Stimulated activated CD4-positive, alpha-beta T cell treated with anti-CD3 and anti-CD28 coated beads, Interleukin-4, amount 100 ng/mL, for 4 hours (primary cell): Measurements from ENCODE around the gene OR10T2.
"Not testable (repeated sequence)": the region's sequence is repeated elsewhere in the genome, so short reads cannot be mapped to it uniquely, and the experiment has no call there.

Experiments
- DNase-seq, 2 experiments: peaks; one replicate each; pipeline ENCODE4 v3.0.0-alpha.2; 2020

OR10T2 gene, protein sequence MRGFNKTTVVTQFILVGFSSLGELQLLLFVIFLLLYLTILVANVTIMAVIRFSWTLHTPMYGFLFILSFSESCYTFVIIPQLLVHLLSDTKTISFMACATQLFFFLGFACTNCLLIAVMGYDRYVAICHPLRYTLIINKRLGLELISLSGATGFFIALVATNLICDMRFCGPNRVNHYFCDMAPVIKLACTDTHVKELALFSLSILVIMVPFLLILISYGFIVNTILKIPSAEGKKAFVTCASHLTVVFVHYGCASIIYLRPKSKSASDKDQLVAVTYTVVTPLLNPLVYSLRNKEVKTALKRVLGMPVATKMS

DNA sequence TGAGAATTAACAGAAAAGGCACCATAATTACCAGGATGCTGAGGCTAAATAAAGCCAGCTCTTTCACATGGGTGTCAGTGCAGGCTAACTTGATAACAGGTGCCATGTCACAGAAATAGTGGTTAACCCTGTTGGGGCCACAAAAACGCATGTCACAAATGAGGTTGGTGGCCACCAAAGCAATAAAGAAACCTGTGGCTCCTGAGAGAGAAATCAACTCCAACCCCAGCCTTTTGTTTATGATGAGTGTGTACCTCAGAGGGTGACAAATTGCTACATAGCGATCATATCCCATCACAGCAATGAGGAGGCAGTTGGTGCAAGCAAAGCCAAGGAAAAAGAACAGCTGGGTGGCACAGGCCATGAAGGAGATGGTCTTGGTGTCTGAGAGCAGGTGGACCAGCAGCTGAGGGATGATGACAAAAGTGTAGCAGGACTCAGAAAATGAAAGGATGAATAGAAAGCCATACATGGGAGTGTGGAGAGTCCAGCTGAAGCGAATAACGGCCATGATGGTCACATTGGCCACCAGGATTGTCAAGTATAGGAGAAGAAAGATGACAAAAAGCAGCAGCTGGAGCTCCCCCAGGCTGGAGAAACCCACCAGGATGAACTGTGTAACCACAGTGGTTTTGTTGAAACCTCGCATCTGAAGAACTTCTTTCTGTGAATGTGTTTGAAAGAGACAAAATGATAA is at the start of gene OR10T2:
TSS of gene OR10T2 (minus strand) at position 649 of the 697 bp plus-strand sequence. CDS start at position 649, 0 bp downstream.
- no peak for DNase-seq

DNA sequence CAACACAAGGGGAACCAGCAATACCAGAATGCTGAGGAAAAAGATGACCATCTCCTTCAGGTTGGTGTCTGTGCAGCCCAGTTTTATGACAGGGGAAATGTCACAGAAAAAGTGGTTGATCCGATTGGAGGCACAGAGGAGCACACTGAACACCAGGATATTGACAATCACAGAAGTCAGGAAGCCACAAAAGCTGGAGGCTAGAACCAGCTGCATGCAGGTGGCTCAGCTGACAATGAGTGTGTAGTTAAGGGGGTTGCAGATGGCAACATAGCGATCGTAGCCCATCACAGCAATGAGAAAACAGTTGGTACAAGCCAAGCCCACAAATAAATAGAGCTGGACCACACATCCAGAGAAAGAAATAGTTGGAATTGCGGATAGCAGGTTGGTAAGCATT is 46.1 kb upstream of the OR10T2 start:
- no peak for DNase-seq

DNA sequence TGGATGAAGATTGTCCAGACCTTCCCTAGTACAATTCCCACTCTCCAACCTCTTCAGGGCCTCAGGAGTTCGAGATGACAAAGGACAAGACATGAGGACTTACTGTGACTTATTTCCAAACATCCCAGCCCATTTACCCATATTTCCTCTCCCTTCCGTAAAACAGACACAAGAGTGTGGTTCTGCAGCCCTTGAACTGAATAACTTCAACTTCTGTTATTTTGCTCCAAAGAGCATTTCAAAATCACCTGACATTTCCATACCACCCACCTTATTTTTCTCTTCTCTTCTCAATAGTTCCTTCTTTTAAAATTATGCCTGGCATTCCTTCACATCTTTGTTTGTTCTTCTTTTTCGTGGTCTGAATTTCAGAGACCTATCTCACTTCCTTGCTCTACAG is 35.5 kb upstream of the OR10T2 start:
- no peak for DNase-seq

DNA sequence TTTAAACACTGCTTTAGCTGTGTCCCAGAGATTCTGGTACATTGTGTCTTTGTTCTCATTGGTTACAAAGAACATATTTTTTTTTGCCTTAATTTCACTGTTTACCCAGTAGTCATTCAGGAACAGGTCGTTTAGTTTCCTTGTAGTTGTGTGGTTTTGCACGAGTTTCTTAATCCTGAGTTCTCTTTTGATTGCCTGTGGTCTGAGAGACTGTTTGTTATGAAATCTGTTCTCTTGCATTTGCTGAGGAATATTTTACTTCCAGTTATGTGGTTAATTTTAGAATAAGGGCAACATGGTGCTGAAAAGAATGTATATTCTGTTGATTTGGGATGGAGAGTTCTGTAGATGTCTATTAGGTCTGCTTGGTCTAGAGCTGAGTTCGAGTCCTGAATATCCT is 30.9 kb upstream of the OR10T2 start:
- DNase-seq: not testable (repeated sequence)

GRCh38 chr1:158426137-158426536 is 26.9 kb upstream of the OR10T2 start, which contains the start of gene OR10K2:
TSS of gene OR10K2 (minus strand) at chr1:158426237. CDS start at chr1:158420866, 5,371 bp downstream.
- no peak for DNase-seq

DNA sequence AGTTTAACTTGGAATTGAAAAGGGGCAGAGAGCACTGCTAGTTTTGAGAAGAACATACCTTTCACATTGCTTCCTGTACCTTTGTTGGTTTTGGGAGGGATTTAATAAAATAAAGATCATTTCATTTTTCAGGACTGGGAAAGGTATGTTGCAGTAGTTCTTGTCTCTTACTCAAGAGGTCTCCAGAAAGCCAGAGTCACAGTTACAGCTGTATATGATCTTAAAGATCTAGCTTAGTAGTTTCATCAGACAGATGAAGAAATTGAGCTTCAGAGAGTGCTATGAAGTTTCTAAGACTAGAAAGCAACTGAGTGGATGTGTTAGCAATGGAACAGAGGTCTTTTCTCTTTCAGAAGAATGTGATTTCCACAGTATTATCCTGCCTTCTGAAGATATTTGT is 25.8 kb upstream of the OR10T2 start:
- DNase-seq: no peak

DNA sequence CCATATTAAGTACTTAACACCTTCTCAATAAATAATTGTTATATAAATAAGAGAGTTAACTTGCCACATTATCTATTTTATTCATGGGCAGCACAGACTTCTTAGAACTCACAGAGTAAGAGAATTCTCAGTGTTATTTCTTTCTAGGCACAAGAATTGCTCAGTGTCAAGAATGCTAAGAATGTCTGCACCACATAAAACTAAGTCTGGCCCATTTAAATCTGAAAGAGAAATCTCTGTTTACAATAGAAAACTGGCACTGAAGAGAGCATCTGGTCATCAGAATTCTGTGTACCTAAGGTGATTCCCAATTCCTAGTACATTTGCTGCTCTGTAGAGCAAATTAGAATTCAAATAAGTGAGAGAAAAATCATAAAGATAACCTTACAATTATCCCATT is 22.9 kb upstream of the OR10T2 start:
- no peak for DNase-seq

GRCh38 chr1:158417586-158417985 is 18.3 kb upstream of the OR10T2 start:
- no peak for DNase-seq

DNA sequence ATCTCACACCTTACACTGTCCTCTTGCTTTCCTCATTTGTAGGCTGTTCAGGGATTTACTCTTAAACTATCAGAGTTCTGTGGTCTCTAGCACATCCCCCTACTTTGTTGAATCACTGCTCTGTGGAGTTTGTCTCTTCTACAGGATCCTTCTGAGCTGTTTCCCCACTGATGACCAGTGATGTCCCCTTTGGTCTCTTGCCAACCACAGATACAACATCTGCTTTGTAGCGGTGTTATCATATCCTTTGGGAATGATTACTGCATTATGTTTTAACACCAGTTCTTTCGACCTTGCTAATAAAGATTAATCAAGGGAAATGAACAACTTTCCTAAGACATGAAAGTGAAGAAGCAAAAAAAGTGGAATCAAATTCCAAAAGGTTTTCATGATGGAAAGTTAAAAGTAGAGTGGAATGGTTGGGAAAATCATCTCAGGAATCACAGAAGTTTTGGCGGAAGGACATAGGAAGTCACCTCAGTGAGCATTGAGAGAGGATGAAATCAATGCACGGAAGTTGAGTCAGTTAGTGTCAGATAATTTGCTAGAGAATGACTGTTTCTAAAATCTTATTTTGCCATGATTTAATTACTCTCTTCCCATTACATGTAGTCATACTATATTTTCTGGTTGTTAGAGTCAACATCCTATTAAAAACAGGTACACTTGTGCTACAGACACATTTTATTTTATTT is 15.5 kb upstream of the OR10T2 start:
- no peak for DNase-seq

DNA sequence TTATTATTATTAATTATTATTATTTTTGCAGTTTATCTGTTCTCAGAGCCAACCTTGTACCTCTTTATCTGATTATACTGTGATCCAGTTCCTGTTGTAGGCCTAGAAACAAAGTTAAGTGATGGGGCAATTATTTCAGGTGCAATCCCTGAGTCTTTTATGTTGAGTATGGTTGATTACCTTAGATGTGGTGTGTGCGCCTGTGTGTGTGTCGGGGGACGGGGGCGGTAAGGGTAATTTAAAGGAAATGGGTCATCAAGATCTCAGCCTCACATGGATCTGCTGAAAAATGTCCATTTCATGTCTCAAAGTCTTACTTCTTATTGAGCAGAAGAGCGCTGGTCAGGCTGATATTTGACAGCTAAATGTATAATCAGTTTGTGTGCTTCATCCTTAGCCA is 7.8 kb upstream of the OR10T2 start:
- no peak for DNase-seq

DNA sequence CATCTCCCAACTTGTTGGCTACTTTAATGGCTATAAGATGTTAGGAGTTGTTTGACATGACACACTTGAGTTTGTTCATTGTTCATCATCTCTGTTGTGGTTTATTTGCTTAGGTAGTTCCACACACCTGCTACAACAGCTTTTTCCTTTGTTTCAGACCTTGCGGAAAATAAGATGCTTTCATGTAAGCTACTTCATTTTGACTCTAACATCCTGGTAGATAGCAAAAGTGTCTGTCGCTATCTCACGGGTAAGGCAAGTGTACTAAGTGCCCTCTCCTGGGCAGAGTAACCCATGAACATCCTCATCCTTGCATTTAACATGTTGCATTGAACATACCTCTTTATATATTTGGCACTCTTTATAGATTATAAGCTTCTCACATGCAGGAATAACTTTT is 1.6 kb upstream of the OR10T2 start:
- DNase-seq: no peak

DNA sequence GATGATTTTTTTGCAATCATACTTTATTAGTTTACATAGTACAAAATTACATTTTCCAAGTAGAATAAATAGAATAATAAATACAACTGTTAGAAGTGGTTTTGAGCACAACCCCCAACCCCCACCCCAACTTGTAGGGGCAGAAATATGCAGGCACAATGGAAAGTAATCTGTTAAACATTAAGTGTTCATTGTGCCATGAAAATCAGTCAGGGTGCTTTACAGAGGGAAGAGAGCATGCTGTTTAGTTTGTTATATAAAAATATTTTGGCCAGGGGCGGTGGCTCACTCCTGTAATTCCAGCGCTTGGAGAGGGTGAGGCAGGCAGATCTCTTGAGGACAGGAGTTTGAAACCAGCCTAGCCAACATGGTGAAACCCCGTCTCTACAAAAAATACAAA is 2.6 kb downstream of the OR10T2 start:
- DNase-seq: no peak

GRCh38 chr1:158393476-158393875 is 5.8 kb downstream of the OR10T2 start:
- no peak for DNase-seq

DNA sequence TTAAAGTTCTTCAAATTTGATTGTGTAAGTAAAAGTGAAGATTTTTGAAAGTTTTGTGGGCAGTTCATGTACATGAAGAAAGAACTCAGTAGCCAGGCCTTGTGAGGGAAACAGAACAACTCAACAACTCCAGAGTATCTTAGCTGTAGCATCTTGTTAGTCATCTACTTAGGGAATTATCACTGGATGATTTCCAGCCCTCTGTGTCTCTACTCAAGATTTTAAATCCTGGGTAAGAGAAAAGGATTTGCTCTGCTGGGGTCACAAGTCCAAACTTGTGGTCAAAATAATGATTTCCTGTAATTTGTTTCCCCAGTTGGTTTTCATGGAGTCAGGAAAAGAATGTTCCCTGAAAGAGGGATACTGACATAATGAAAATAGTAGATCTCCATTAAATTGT is 8.2 kb downstream of the OR10T2 start:
- no peak for DNase-seq

- no peak for DNase-seq
Measured at GRCh38 chr1:158390331-158390730, 8.9 kb downstream of the OR10T2 start.

GRCh38 chr1:158374860-158375259 is 24.4 kb downstream of the OR10T2 start:
- no peak for DNase-seq

DNA sequence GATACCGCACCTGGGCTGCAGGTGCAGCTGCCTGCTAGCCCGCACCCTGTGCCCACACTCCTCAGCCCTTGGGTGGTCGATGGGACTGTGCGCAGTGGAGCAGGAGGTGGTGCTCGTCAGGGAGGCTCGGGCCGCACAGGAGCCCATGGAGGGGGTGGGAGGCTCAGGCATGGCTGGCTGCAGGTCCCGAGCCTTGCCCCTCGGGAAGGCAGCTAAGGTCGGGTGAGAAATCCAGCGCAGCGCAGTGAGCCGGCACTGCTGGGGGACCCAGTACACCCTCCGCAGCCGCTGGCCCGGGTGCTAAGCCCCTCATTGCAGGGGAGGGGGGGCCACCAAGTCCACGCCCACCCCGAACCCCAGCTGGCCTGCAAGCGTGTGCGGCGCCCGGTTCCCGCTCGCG is 25.2 kb downstream of the OR10T2 start:
- DNase-seq: not testable (repeated sequence)

- DNase-seq: peak; percentile 1 to 23
Measured at GRCh38 chr1:158371188-158371953, 27.9 kb downstream of the OR10T2 start.

DNA sequence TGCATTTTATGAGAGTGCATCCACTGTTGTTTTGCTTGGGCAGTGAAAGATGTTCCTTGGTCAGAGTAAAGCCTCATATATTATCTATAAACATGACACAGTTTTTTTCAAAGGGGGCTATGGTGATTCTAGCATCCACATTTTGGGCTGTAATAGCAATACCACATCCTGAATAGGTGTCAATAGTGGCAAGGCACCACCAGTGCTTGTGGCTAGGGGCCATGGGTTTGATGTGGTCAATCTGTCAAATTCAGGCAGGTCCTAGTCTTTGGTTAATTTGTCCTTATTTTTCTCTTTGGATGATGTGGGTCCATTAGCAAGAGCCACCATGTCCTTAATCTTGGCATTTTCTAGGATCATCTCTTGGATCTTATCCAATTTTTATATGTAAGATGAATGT is 32.5 kb downstream of the OR10T2 start:
- no peak for DNase-seq

DNA sequence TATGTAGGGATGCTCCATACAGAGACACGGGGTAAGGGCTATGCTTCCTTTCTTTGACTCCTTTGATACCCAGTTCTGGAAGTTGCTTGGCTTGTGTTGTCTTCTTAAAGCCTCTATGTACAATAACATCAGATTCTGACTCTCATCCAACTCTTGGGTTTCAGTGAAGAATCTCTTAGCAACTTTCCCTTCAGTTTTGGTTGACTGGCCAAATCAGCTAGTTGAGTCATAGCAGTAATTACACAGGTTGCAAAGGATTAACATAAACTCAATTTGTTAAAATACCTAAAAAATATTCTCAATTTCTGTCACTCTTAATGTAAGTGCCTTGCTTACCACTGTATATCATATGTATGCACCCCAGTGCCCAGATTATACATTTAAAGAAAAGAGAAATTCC is 36.3 kb downstream of the OR10T2 start:
- DNase-seq: no peak

GRCh38 chr1:158362482-158362881 is 36.8 kb downstream of the OR10T2 start:
- DNase-seq: no peak

- DNase-seq: no peak
Measured at GRCh38 chr1:158357441-158357840, 41.8 kb downstream of the OR10T2 start.

- no peak for DNase-seq
Measured at GRCh38 chr1:158356616-158357015, 42.6 kb downstream of the OR10T2 start.
